NCI-H1436 treated with DMSO at 0.1 percent for 48 hours (cell line): ENCODE data around the gene RAD51B.

Experiments
- DNase-seq: peaks from one replicate; lab custom pipeline; 2025; lab: John Stamatoyannopoulos, UW

The RAD51B gene

DNA sequence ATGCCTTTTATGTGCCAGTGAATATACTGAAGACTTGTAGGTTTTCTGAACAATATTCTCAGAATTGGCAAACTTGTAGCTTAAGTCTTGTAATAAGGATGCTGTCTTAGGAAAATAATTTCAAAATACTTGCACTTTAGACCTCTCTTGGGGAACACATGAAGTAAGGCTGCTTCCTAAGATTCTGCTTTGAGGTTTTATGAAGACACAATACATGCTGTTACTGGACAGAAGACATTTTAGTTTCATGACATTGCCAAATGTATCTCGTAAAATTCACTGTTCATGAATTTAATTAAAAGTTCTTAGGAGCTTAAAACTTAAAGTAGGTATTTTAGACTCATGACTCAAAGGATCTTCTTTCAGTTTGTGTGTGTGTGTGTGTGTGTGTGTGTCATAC, 80.7 kb downstream of the RAD51B start:
- DNase-seq: no peak

DNA sequence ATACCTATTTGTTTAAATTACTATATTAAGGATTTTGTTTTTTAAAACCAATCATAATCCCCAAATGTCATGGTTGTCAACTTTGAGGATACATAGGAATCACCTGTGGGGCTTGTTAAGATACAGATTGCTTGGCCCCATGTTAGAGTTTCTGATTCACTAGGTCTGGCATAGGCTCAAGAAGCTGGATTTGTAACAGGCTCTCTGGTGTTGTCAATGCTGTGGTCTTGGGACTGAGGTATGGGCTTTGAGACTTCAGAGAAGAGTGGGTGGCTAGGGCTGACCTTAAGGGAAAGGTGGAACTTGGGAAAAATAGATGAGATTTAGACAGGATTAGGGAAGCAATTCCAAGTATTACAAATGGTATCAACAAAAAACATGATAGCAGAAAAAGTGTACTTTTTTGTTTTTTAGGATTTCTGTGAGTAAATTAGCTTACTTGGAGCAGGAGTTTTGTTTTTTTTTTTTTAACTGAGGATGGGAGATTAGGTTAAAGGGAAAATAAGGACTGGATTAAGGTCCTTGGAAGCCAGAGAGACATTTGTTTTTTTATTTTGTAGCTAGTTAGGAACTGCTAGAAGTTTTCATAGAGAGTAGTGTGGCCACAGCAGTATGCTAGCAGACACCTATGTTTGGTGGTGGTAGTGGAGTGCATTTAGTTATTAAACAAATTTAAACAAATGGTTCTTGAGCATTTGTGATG, 88.6 kb downstream of the RAD51B start:
- DNase-seq: no peak

DNA sequence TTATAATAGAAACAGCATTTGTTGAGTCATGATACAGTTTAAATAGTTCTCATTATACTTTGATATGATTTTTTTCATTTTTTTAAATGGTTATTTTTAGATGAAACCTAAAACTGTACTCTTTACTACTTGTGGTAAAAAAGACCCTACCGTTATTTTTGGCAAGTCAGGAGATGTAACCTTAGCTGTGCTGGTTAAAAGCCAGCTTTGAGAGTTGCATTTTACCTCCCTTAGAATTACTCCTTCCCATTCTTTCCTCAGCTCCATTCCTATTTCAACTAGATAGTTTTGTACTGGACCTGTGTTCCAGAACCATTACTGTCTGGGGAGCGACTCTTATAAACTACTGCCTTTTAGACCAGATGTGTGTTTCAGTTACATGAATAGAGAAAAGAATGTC, 92.0 kb downstream of the RAD51B start:
- no peak for DNase-seq

DNA sequence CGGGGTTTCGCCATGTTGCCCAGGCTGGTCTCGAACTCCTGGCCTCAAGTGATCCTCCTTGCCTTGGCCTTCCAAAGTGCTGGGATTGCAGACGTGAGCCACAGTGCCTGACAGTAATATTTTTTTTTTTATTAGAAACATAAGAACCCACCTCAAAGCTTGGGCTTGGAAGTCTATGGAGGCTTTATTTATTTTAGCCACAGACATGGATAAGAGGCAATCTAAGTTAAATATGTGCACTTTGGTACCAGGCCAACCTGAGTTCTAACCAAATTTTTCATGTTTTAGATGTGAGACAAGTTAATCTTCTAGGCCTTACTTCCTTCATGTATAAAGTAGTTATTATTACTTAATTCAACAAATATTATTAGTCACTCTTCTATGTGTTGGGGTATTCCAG, 96.9 kb downstream of the RAD51B start:
- DNase-seq: no peak

DNA sequence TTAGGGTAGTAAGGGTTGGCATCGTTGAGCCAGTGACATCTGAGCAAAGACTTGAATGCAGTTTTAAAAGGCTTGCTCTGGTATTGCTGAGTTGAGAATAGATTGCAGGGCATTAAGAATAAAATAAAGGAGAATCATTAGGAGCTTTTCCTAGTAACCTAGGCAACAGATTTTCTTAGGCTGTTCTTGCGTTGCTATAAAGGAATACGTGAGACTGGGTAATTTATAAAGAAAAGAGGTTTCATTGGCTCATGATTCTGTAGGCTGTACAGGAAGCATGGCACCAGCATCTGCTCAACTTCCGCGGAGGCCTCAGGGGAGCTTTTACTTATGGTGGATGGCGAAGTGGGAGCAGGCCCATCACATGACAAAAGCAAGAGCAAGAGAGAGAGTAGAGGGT, 97.4 kb downstream of the RAD51B start:
- DNase-seq: no peak

DNA sequence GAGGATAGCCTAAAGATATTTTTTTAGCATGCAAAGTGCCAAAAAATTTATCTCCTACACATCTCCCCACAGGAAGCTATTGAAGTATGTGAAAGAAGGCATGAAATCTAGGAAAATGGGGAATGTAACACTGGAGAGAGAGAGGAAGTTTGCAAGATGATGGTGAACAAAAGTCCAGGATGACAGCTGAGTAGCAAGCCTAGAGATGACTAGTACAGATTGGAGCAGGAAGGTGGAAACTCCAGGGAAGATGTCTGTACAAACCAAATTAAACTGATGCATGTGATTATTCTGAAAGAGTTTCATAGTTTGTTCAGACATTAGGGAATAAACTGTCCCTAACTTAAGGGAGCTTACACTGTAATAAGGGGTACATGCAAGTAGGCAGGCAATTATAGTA, 99.3 kb downstream of the RAD51B start:
- DNase-seq: no peak

DNA sequence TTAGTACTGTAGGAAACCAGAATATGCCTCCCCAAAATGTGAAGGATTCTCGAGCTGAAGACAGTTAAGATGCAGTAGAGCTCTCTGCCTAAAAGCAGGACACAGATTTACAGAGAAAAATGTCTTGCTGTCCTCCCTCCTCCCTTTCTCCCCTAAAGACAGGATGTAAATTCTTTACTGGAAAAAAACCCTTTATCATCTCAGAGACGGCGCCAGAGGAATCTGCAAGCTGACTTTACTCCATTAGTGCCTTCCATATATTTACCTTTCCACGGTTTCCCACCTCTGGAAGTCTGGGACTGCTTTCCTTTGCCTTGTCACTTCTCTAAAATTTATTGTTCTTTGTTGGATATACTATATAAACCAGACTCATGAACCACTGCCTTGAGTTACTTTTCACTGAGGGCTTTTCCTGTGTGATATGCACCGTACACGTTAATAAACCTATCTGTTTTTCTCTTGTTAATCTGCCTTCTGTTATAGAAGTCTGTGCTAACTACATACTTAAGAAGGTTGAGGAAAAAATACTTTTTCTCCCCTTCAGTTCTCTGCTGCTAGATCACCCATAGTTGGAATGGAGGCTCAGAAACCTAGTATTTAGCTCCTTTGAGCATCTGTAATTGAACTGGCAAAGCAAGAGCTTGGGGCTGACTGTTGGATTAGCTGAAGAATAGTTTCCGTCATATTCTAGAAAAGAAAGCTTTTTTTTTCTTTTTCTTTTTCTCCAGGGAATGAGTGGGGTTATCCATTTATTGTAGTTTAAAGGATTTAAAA, 99.9 kb downstream of the RAD51B start:
- no peak for DNase-seq

DNA sequence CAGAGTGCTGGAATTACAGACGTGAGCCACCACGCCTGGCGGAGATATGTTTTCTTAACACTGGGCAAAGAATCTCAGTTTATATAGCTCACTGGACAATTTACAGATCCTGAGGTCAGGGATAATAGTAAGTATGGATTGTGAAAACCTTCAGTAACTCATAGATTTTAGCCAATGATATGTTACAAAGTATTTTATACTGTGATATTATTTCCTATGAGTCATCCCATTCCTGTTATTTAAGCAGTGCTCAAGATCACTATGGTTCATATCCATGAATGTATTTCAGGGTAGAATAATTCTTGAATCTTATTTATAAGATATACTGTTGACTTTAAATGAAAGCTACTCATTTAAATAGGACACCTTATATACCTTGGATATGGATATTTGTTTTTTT, 107.2 kb downstream of the RAD51B start:
- DNase-seq: no peak

DNA sequence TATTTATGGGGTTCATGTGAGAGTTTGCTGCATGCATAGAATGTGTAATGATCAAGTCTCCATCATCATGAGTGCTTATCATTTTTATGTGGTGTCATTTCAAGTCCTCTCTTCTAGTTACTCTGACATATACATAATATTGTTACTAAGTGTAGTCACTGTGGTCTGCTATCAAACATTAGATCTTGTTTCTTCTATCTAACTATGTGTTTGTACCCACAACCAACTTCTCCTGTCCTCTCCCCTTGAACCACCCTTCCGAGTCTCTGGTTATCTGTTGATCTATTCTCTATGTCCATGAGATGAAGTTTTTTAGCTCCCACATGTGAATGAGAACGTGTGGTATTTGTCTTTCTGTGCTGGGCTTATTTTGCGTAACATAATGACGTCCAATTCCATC, 107.7 kb downstream of the RAD51B start:
- no peak for DNase-seq

DNA sequence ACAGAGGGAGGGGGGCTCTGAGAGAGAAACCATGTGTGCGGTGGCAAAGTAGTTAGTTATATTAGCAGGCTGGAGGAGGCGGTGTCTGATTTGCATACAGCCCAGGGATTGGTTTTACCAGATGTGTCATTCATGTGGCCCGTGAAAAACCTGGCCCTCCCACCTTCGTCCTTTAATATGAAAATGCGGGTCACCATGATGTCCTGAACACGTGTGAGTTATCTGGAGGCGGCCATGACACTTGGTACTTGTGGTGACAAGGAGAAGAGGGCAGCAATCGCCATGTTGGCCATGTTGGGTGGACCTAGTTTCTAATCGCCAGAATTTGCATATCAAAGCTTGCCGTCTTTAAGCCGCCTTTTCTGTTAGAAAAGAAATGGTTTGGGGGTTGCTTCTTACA, 108.8 kb downstream of the RAD51B start:
- no peak for DNase-seq

DNA sequence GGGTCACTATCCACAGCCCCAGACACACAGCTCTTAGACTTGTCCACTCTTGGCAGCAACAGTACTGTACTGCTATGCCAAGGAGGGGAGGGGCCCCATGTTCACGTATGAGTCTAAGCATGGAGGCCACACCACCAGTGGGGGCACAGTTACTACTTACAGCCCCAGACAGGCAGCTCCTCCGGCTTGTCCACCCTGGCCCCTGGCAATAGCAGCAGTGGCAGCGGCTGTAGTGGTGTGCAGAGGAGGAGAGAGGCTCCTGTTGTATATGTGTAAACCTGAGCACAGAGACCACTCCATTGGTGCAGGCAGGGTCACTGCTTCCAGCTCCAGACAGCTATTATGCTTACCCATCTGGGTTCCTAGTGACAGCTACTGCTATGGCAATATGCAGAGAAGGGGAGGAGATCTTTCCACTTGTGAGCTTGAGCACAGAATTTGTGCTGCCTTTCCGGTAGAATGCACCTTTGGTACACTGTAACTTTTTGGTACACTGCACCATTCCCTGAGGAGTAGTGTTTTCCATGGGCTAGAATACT, 113.2 kb downstream of the RAD51B start:
- no peak for DNase-seq

DNA sequence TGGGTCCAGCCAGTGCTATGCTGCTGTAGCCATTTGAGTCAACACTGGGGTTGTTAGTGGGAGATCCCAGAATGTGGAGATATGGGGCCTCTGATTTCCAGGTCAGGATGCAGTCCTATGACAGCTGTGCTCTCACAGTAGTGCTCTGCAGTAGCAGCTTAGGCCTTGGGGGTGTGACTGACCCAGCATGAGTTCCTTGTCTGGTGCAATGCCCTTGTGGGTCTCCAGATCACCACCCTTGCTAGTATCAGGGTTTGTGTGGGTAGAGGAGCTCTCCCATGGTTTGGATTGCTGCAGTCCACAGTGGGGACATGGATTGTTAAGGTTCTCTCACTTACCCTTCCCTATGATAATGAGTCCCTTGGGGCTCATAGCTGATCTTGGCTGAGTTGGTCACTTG, 113.7 kb downstream of the RAD51B start:
- DNase-seq: no peak

DNA sequence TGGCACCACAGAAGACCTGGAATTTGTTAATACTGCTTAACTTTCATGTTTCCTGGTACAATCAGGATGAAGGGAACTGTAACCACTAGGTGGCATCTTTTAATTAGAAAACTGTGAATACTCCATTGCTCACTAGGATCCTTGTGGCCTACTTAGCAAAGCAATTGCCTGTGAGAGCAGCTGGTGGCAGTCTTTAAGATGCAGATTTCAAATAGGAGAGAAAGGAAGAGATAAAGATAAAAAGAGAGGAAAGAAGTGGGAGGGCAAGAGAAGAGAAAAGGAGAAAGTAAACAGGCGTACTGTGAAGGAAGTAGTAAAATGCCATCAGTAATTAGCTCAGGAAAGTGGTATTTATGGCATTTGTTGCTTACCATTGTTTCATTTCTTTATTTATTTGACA, 114.5 kb downstream of the RAD51B start:
- peak; percentile 17 for DNase-seq

DNA sequence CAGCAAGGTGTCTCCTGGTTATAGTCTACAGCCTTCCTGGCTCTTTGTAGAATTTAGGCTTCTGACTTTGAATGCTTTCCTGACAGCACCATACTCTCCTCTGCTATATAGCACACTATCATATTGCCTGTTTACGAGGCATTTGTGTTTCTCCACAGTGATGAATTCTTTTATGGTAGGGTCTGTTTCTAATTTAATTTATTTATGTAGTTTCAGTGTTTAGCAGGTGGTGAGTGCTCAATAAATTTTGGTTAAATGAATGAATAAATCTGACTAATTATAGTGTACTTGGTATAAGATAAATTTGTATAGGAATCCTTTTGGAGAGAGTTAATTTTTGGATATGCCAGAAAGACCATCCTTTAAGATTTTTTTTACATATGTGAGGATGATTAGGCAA, 115.3 kb downstream of the RAD51B start:
- DNase-seq: no peak

DNA sequence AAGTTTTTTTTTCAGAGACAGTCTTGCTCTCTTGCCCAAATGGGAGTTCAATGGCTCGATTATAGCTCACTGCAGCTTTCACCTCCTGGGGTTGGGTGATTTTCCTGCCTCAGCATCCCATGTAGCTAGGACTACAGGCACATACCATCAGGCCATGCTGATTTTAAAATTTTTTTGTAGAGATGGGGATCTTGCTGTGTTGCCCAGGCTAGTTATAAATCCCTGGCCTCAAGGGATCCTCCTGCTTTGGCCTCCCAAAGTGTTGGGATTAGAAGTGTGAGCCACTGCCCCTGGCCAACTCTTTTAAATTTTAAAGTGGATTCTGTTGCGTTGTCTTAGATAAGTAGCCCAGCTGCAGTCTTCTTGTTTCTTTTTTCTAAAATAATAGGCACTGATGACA, 115.8 kb downstream of the RAD51B start:
- DNase-seq: no peak

DNA sequence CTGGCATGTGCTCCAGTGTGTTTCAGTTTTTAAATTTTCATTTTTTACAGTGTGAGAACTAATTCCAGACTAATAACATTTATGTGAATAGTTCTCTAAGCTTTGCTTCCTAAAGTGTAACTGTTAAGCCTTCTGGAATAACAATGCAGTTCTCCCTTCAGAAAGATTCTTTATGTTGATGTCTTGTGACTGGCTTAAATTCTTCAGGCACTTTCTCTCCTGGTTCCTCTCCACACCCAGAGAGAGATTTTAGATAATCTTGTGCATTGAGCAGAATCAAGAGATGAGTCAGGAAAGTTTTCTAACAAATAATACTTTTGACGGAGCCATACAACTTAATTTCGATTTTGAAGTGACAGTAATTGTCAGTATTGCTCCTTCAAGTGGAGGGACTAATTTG, 118.5 kb downstream of the RAD51B start:
- no peak for DNase-seq

DNA sequence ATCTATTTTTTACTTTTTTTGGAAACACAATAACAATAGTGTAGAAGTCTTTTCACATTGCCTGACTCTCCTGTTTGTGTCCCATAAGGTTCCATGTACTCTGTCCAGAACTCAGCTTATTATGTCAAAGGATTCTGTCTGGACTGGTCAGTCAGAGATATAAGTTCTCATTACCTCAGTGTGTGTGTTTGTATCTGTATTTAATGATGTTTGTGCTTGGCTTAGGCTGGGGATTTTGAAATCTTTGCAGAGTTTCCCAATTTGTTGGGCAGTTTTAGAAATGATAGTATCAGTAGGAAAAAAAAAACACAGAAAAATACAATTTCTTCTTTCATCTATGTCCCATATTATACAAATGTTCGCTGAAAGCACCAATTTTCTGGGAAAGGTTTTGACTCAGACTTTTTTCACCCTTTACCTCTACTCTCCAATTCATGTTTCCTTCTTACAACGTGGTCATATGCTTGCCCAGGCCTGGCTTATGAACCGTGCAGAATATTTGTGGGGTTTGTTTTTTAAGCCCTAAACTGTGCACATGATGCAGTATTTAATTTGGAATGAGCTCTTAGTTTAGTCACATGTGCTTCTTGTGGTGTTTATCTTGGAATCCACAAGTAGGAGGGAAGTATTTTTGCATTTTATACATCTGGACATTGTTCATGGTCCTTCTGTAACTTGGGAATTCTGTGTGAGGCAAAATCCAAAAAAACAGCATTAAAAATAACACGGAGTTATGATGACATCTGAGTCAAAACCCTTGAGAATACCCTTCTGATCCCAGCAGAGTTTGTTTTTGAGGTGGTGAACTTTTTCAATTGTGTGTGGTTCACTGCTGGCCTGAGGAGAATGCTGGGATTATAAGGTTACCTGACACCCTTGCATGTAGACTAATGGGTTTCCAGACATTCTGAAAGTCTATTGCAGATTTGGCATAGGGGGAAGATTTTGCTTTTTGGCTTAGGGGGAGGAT, 121.2 kb downstream of the RAD51B start:
- DNase-seq: no peak

DNA sequence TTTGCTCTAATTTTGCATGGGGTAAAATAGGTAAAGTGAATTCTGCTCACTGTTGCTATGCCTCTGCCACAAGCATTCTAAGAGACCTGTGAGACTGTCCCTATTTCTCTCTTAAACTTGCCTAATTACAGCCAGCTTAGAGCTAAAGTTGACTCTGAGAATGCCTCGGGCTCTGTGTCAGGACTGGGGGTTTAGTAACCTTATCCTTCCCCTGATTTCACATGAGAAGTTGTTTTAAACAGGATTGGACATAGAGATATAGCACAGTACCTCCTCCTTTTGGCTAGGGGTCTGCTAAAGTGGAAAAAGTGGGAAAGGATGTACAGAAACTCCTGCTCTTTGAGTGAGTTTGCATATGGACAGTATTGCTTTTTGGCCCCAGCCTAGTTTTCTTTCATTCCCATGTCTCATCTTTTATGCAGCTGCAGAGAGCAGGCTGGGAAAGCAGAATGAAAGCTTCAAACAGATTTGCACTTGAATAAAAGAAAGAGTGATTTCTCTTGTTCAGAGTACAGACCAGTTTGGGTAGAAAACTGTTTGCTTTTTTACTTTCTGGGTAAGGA, 122.0 kb downstream of the RAD51B start:
- DNase-seq: no peak

DNA sequence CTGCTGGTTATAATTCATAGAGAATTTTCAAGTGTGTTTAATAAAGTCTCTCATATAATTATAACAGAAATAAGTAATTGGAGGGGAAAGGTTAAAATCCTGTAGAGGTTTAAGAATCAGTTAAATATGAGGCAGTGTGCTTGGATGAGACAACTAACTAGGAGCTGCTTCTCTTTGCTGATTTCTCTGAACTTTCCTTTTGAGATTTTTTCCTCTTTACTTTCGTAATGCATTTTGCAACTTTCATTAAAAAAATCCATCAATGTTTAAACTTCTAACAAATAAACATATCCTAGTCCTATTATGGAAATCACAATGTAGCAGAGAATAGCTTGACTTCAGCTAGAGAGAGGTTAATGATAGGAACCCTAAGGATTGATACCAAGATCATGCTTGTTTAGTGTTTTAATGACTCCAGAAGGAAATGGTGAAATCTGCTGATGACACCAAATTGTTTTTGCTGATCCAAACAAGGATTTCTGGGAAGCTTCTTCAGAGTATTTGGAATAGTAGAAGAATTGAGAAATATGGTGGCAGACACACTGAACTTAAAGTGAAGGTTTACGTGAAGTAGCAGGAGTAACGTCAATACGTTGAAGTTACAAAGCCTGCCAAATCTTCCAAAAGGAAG, 122.6 kb downstream of the RAD51B start:
- no peak for DNase-seq

DNA sequence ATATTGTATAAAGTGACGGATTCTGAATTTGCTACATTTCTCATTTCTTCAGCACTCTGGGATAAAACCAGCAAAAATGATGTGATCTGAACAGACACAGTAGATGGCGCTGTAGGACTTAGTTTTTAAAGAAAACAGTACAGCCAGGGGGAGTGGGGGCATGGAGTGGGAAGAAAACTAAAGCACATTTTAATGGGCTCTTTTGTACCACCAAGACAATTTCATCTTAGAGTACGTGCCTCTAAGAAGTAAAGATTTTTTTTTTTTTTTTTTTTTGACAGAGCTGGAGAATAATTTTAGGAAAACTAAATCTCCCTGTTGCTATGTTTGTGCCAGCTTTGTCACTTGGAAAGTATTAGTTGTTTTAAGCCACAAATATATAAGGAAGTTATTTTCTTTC, 124.4 kb downstream of the RAD51B start:
- DNase-seq: peak; percentile 22

DNA sequence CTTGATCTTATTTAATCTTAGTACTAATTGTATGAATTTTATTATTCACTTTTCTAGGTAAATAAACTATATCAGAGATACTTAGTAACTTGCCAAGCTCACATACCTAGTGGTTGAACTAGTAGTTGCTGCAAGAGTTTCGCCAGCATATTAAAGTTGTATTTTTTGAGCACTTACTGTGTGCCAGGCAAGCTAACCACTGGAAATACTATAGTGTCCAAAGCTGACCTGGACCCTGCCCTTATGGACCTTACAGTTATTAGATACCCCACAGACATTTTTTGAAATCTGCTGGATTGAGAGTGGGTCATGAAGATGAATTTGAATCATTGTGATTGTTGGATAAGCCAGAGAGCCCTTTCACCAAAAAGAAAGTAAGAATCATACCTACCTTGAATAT, 125.0 kb downstream of the RAD51B start:
- no peak for DNase-seq

DNA sequence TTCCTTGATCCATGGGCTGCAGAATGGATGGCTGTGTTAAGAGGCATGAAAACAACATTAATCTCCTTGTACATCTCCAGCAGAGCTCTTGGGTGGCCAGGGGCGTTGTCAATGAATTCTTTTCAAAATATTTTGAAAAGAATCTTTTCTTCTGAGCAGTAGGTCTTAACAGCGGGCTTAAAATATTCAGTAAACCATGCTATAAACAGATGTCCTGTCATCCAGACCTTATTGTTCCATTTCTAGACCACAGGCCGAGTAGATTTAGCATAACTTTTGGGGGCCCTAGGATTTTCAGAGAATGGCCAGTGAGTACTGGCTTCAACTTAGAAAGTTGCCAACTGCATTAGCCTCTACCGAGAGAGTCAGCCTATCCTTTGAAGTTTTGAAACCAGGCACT, 130.2 kb downstream of the RAD51B start:
- no peak for DNase-seq
